ENCODE measurements around the gene OR13J1.

Gene OR13J1

DNA sequence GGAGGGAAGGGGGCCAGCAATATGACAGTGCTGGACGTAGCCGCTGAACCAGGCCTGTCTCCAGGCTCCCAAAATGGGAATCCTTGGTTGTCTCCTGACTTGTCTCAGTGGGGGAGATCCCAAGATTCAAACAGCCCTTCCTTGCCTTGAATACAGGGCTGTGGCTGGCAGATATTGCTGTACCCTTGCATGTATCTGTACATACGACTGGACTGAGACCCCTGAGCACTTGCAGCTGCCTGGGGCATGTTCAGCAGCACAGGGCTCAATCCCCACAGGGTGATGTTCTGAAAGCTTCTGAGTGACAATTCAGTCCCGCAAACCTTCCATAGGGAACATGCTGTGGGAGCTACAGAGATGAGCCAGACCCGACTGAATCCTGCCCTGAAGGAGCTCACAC is 13.3 kb downstream of the OR13J1 start:
- no peak for DNase-seq

DNA sequence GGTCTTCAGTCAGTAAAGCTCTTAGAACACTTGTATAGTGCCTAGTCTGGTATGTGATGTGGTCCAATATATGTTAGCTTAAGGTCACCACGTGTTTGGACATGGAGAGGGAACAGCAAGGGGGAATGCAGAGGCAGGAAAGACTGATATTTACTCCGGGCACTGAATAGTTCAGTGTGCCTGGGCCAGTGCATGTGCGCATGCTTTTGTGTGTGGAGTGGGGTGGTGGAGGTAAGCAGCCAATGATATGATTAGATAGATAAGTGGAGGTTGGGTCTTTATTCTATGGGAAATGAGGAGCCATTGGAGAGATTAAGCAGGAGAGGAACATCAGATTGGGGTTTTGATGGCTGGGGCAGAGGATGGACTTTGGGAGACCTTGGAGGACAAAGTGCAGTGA is 14.0 kb downstream of the OR13J1 start:
- no peak for DNase-seq

DNA sequence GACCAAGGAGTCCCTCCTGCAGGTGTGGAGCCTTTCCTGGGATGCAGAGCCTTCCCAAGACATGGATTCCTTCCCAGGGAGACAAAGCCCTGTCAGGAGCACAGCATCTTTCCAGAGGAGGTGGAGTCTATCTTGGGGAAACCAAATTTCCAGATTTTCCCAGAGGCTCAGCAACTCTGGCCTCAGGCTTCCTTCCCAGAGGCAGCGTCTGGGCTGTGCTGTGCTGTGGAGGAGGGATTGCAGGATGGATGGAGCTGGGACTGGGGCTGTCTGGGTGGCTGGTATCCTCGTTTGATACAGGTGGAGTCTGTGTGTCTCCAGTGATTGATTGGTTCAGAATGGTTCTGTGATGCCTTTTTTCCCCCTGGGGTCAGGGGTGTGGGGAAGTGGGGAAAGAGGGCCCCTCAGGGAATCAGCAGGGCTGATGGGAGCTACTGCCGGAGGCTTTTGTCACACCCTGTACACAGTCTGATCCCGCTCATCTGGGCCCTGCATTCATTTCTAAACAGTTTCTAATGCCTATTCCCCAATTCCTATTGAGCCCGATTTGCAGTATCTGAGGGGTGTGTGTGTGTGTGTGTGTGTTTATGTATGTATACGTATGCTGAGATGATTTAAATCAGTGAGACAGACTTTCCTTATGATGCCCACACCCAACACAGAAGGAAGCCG is 16.0 kb downstream of the OR13J1 start:
- DNase-seq, result no peak

DNA sequence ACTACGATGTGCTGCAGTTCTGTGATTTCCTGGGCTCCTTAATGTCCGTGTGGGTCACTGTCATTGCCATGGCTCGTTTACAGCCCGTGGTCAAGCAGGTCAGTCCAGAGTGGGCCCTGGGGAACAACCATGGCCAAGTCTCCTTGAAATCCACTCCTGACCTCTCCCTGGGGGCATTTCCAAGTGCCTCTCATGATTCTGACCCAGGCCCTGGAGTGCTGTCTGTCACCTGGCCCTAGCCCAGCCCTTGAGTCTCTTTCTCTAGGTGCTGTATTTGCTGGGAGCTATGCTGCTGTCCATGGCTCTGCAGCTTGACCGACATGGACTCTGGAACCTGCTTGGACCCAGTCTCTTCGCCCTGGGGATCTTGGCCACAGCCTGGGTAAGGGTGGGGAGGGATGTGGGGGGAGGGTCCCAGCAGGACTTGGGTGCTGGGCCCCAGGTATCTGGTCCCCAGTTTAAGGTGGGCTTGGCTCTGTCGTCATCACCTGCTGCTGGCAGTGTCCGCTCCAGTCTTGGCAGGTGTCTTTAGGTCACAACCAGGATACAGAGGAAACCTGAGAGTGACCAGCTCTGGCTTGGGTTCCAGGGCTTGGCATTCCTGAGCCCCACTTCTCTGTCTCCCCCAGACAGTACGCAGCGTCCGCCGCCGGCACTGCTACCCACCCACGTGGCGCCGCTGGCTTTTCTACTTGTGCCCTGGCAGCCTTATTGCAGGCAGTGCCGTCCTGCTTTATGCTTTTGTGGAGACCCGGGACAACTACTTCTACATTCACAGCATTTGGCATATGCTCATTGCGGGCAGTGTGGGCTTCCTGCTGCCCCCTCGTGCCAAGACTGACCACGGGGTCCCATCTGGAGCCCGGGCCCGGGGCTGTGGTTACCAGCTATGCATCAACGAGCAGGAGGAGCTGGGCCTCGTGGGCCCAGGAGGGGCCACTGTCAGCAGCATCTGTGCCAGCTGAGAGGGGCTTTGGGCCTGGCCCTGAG is 17.0 kb downstream of the OR13J1 start:
- no peak for DNase-seq

DNA sequence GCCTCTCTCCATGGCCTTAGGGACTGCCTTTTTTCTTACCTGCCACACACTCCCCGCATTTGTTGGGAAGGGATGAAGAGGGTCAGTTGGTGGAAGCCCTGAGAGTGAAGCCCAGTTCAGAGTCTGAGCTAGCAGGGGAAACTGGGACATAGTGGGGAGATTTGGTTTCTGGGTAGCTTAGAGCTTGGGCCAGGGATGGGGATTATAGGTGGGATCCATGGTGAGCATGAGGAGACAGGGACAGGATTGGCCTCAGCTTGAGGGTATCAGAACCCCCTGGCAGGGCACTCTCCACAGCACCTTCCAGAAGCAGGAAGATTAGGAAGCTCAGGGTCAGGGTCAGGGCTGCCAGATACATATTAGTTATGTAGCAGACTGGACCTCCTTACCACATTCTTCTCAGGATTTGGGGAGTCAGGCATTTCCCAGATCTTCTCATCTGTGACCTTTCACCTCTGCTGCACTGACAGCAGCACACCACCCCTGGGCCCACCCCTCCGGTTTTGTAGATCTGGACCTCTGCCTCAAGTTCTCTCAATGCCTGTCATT is 17.9 kb downstream of the OR13J1 start:
- DNase-seq, result no peak

DNA sequence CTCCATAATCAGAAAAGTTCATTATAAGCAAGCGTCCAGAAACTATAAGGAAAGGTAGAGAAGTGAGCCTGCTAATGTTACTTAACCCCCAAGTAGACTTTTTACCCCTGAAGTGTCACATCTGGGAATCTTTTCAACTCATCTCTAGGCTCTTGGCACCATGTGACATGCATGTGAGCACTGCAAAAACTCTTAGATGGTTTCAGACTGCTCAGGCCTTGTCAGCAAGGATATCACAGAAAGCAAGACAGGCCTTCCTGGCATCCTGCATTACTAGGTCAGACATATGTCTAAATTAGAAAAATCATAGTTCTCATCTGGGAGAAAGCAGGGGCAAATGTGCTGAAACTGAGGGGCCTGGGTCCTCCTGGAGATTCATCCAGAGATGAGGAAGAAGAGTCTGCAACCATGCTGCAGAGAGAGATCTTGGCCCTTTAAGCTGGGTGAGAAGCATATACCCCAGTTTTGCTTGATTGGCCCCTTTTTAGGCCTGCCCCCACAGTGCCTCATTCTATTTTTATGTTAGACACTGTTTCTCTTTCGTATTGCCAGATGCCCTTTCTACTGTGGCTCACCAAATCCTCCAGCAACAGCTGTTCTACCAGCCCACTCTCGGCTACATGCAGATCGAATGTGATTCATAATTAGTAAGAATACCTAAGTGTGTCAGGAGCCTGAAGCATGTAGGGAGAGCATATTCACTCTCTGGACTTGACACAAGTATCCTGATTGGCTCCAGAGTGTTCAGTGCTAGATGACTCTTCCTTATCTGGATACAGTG is 22.2 kb downstream of the OR13J1 start:
- no peak for DNase-seq

DNA sequence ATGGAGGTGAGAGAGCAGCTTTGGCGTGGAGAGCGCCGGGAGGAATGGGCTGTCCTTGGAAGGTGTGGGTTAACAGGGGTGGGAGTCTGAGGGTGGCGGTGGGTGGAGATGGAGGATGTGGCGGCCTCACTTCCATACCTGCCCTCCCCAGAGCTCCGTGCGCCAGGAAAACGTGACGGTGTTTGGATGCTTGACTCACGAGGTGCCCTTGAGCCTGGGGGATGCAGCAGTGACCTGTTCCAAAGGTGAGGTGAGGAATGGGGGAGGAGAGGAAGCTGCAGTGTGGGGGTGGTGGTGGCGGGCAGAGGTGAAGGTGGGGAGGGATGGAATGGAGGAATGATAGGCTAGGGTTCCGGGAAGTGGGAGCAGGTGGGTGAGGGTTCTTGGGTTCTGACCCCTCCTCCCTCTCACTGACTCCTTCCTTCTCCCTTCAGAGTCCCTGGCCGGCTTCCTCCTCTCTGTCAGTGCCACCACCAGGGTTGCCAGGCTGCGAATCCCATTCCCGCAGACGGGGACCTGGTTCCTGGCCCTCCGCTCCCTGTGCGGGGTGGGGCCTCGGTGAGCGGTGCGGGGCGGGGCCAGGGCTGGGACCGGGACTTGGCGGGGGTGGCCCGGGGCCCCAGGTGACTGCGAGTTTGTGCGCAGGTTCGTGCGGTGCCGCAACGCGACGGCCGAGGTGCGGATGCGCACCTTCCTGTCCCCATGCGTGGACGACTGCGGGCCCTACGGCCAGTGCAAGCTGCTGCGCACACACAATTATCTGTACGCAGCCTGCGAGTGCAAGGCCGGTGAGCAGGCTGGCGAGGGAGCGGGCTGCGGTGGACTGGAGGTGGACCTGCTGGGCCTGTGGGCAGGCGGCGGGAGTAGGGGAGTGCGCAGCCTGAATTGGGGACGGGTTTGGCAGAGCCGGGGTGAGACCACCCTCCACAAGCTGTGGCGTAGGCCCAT is 24.1 kb downstream of the OR13J1 start:
- DNase-seq, result no peak

DNA sequence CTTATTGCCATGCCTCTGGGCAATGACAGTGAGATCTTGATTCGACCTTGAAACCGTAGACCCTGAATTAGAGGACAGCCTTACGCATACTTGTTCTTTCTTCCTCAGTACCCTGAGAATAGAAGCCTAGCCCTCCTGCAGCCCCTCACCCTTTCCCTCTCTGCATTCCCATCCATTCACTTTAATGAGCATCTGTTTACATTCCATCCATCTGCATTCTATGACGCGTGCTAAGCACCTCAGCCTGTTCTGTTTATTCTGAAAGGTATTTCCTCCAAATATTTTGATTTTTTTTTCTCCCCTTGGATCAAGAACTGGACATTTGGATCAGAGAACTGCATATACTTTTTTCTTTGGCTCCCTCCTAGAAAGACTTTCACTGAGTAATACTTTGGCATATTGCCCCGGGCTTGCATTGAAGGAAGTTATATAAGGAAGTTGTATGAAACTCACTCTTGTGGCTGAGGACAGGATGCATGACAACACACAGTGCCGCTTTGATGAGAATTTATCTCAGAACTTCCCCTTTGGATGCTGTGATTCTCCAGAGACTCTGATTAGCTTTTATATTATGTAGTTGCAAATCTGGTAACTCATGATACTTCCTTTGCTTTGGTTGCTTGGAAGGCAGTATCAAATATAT is 25.5 kb downstream of the OR13J1 start:
- DNase-seq, result peak; percentile 4

DNA sequence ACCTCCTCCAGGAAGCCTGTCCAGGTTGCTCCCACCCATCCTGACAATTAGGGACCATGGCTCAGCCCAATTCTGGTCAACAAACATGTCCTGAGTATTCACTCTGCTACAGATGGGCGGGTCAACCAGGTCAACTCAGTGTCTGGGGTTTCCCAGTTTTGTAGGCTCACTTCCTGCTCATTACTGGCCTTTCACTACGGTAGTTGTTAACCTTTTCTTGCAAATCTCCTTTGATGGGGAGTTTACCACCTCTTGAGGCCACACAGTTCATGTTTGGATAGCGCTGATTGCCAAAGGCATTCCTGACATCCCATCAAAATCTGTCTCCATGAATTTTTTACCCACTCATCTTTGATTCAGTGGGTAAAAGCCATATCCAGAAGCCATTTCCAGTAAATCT is 27.4 kb downstream of the OR13J1 start:
- DNase-seq, result no peak

DNA sequence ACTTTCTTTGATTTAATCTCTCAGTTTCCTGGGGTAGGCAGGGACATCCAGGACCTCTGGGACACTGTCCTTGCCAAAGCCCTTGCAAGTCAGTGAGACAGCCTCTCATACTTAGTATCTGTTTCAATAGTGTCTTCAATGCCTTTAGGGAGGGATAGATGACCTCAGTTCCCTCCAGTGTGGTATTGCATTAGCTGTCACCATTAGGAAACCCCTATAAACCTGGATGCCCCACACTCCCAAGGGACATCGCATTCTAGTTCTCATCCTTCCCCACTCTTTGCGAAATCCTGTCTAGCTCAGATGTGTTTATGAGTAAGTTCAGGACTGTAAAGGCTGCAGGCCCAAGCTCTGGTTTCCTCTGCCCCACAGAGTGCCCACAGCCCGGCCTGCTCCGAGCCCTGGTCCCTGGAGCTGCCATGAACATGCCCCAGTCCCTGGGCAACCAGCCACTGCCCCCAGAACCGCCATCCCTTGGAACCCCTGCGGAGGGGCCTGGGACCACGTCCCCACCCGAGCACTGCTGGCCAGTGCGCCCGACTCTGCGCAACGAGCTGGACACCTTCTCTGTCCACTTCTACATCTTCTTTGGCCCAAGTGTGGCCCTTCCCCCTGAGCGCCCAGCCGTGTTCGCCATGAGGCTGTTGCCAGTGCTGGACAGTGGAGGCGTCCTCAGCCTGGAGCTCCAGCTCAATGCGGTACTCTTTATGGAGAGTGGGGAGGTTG is 28.0 kb downstream of the OR13J1 start:
- DNase-seq, result no peak

DNA sequence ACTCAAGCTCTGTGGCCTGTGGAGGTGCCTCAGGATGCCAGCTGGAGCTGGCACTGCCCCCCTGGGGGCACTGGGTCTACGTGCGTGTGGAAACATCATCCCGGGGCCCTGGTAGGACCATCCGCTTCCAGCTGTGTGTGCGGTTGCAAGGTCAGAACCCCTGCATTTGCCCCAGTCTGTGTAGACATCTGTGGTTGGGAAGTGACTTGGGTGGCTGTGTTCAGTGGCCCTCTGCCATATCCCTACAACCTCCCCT is 28.6 kb downstream of the OR13J1 start:
- DNase-seq, result no peak

DNA sequence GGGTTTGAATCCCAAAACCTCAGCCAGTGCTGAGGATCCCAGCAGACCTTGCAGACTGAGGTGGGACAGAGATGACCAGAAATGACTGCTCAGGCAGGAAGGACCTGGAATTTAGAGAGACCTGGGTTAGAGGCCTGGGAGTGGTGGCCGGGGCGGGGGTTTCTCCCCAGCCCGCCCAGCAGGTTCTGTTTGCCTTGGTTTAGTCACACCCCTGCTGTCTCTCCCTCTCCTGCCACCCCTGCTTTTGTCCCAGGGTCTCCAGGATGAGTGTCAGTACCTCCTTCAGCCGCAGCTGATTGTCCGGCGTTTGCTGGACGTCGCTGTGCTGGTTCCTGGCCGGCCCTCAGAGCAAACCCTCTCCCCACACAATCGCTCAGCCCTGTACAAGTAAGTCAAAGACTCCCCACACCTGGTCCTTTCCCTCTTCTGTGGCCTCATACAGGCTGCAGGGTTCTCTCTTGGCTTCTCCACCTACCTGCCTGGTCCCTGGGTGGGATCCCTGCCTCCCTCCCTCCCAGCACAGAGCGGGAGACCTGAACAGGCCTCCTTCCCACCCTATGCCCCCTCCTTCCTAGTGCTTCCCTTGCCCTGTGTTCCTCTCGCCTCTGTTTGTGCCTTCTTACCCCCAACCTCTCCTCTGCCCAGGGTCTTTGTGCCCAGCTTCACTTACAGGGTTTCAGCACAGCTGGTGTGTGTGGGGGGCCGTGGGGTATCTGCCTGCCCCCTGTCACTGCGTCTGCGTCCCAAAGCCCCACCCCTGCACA is 29.1 kb downstream of the OR13J1 start:
- no peak for DNase-seq

DNA sequence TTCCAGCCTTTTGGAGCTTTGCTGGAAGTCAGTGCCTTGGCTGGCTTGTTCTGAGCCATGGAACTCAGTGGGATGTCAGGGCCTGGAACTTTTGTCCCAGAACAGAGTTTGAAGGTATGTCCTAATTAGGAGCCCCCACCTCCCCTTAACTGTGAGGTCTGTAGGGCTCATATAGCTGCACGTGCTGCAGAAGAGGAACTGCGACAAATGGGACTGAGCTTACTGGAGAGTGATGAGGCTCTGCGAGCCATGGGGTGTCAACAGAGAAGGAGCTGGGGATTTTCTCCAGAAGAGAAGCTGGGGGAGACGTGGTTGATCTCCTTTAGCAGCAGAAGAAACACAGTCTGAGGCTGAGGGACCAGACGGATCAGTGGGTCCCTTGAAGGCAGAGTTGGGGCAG is 30.3 kb downstream of the OR13J1 start:
- no peak for DNase-seq

DNA sequence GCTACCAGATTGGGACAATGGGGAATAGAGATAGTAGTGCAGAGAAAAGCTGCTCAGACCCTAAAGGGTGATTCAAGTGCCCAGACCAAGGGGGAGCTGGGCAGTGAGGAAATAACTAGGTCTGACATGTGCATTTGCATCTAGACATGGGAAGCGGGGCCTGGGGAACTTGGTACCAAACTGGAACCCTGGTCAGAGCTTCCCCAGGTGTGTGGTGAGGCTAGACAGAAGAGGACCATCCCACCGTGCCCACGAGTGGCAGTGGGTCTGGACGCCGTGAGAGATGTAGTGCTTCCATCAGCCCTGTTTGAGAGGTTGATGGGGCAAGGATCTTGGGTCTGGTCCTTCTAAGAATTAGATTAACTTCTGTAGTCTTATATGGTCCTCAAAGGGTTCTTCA is 33.6 kb downstream of the OR13J1 start:
- no peak for DNase-seq

DNA sequence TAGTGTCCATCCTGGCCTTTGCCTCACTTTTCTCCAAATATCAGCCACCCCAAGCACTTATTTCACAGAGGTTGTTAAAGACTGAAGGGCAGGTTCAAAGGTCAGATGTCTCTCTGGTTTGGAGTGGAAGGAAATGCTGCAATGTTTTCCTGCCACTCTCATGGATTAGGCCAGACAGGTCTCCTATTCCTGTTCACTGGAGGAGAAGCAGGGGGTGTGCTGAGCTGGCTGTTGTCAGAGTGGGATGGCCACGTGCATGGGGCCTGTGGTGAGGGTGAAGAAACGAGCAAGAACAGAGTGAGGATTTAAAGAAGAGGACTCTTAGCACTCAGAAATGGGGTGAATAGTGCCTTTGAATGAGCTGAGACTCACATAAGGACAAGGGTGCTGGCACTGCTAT is 34.4 kb downstream of the OR13J1 start:
- no peak for DNase-seq

DNA sequence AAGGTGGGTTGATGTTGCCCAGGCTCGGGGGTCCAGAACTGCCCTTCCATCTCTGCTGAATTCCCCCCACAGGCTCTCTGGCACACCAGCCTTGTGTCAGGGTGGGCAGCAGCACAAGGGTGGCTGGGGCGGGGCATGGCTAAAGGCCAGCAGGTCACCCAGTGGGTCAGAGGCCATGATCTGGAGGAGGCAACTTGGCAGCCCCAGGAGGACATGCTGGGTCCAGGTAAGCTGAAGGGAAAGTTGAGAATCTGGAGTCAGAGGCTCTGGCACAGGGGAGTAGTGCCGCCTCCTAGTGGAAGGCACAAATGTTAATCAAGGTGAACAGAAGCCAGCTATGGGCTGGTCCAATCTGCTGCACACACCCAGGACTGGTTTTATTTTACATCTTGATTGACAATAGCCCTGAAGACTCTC is 35.0 kb downstream of the OR13J1 start:
- DNase-seq, result no peak

DNA sequence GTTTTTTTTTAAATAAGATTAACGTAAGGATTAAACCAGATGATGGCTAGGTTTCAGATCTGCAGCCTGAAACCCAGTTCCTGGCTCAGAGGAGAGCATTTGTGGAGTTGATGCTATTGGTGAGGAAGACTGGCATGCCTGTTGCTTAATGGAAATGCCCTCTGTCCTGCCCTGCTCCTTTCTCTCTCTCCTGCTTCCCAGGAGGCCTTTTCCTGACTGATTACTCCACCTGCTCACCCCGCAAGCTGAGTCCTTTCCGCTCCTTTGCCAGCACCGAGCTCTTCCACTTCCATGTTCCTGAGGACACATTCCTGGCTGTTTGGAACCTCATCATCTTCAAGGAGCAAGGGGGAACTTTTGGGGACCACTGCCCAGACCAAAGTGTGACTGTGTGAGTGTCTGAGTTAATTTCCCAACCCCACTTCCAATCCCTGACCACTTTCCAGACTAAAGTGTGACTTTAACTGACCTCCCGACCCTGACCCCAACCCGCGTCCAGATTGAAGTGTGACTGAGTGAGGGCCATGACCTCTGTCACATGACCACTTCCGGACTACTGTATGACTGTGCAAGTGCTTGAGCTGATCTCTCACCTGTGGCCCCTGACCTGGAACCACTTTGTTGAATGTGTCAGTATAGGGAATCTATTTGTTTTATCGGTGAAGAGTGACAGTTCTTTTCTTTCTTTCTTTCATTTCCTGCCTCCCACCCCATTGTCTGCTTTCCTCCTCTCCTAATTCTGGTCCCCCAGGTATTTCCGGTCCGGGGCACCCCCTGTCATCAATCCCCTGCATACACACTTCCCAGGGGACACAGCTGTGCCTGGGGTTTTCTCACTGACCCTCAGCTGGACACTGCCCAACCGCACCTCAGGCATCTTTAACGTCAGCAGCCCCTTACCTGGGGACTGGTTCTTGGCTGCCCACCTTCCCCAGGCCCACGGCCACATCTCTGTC is 35.7 kb downstream of the OR13J1 start:
- no peak for DNase-seq

DNA sequence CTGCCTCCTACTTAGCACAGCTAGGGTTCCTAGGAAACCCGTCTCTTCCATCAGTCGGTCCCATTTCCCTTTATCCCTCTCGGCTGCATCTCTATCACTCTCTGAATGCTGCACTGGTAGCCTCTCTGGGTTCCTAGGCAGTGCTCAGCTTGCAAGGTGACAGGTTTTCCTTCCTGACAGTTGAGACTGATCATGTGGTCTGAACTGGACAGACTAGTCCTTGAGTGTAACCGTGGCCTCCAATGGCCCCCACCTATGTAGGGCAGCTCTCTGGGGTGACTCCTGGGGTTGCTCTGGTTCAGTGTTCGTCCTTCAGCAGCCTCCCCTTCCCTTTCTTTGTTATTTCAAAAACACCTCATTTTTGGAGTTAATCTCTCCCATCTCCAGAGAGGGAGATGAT is 37.4 kb downstream of the OR13J1 start:
- no peak for DNase-seq

DNA sequence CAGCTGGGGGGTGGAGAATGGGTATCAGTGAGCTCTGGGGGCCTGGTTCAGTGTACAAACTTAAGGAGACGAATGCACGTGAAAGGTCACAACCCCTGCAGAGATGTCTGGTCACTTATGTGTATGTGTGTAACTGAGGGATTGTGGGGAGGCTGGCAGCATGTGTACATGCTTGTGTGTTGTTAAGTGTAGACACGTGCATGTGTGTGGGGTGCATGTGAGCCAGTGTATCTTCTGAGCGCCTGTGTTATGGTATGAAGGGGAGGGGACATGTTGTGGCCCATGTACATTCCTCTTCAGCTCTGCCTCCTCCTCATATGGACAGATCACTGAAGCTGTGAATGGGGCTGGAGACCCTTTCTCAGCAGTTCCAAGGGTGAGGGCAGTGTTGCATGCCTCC is 39.2 kb downstream of the OR13J1 start:
- no peak for DNase-seq
